ENCODE data around the gene STAG2. TPM values are rescaled to one million over a fixed set of nuclear protein-coding genes. Genes with fewer than 3 reads are reported as not detected.
"Not testable (repeated sequence)": the region's sequence is repeated elsewhere in the genome, so short reads cannot be mapped to it uniquely, and the experiment has no call there.

STAG2 gene
- total RNA-seq, 4 donors from 2014 or later = 39.3 to 65.6 (median 55.5) TPM

DNA sequence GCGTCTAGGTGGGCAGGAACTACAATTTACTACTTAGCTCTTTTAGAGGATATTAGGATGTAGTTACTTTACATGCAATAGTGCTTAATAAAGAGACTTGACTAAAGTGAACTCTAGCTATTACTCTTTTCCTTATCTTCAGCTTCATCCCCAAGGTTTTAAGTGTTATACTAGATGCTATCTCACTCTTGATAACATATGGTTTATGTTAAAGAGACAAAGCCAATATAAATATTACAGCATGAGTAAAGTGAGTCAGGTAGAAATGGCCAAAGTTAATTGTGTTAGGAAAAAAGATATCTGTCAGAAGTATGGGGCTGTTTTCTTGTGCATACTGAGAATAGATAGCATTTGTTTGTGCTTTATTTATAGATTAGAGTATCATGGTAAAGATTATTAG lies 80.5 kb downstream of the STAG2 start:
- in situ Hi-C loops (cut with MboI; ENCODE audit: low sequenced_read_pairs in 4 of 4) = no loop called here
- Histone ChIP-seq H3K36me3 (peaks cover 0 to 5% of the 10 kb centered on the region in 2 donors), H3K4me1 (no peaks in the 10 kb centered on the region), H3K9me3 (no peaks in the 10 kb centered on the region), H3K27ac (no peak overlapping the region), H3K4me3 (no peak overlapping the region), H3K27me3 (no peaks in the 10 kb centered on the region)
- intact Hi-C loops (cut with DNase I; ENCODE audit: low total_unique reads) = no loop called here
- DNase-seq (no peak), ATAC-seq (no peak)
- TF ChIP-seq, protein P1, sequence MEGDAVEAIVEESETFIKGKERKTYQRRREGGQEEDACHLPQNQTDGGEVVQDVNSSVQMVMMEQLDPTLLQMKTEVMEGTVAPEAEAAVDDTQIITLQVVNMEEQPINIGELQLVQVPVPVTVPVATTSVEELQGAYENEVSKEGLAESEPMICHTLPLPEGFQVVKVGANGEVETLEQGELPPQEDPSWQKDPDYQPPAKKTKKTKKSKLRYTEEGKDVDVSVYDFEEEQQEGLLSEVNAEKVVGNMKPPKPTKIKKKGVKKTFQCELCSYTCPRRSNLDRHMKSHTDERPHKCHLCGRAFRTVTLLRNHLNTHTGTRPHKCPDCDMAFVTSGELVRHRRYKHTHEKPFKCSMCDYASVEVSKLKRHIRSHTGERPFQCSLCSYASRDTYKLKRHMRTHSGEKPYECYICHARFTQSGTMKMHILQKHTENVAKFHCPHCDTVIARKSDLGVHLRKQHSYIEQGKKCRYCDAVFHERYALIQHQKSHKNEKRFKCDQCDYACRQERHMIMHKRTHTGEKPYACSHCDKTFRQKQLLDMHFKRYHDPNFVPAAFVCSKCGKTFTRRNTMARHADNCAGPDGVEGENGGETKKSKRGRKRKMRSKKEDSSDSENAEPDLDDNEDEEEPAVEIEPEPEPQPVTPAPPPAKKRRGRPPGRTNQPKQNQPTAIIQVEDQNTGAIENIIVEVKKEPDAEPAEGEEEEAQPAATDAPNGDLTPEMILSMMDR (IDR thresholded peaks at IDR 0.05 in 4 of 5, conservative IDR thresholded peaks at IDR 0.05 in 1 of 5) = no peak
- no peak for TF ChIP-seq POLR2A (IDR thresholded peaks at IDR 0.05)

DNA sequence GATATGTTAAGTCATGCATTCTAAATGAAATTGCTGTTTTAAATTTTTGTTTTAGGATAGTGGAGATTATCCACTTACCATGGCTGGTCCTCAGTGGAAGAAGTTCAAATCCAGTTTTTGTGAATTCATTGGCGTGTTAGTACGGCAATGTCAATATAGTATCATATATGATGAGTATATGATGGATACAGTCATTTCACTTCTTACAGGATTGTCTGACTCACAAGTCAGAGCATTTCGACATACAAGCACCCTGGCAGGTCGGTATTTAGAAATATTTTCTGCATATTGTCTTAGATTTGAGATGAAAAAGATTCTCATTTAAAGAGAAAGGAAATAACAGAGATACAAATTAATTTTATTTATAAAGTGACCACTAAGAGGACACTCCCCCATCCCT lies 83.6 kb downstream of the STAG2 start:
- H3K27ac ChIP-seq = no peak overlapping the region
- H3K36me3 ChIP-seq = peaks cover 0 to 10% of the 10 kb centered on the region in 2 donors
- no peaks in the 10 kb centered on the region for H3K4me1 ChIP-seq
- intact Hi-C loops (cut with DNase I; ENCODE audit: low total_unique reads) (no loop called here), in situ Hi-C loops (cut with MboI; ENCODE audit: low sequenced_read_pairs in 4 of 4) (no loop called here)
- no peak overlapping the region for H3K4me3 ChIP-seq
- no peak for TF ChIP-seq POLR2A (IDR thresholded peaks at IDR 0.05)
- TF ChIP-seq, protein P1 (IDR thresholded peaks at IDR 0.05 in 4 of 5, conservative IDR thresholded peaks at IDR 0.05 in 1 of 5) = no peak
- H3K9me3 ChIP-seq = no peaks in the 10 kb centered on the region
- ATAC-seq (no peak), DNase-seq (no peak)
- no peaks in the 10 kb centered on the region for H3K27me3 ChIP-seq

DNA sequence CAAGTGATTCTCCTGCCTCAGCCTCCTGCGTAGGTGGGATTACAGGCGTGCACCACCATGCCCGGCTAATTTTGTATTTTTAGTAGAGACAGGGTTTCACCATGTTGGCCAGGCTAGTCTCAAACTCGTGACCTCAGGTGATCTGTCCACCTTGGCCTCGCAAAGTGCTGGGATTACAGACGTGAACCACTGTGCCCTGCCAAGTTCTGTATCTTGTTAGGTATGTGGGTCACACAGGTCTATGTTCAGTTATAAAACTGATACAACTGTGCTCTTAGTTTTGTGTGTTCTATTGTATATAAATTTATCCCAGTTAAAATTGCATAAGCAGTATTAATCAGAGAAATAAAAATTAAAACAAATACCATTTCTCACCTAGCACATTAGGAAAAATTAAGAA lies 122.9 kb downstream of the STAG2 start:
- DNase-seq; in situ Hi-C loops (cut with MboI; ENCODE audit: low sequenced_read_pairs in 4 of 4); H3K4me3 ChIP-seq; H3K27me3 ChIP-seq; H3K27ac ChIP-seq; H3K9me3 ChIP-seq; H3K4me1 ChIP-seq; intact Hi-C loops (cut with DNase I; ENCODE audit: low total_unique reads); ATAC-seq: not testable (repeated sequence)
- H3K36me3 ChIP-seq = peaks cover 0 to 22% of the 10 kb centered on the region in 2 donors

DNA sequence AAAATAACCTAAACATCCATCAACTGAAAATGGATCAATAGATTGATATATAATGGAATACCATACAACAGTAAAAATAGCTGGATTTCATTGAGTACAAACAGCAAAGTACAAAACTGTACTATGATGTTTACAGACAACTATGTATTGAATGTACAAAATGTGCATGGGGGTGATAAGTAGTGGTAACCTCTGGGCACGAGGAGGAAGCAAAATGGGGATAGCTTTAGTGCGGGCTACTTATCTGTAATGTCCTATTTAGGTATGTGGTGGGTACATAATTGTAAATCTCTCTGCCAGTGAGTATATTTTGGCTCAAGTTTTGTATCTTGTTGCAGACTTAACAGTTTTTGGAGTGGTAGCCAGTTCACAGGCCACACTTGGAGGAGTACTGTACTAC lies 123.6 kb downstream of the STAG2 start:
- TF ChIP-seq, protein P1 (IDR thresholded peaks at IDR 0.05 in 4 of 5, conservative IDR thresholded peaks at IDR 0.05 in 1 of 5) = no peak
- TF ChIP-seq POLR2A (IDR thresholded peaks at IDR 0.05) = no peak
- in situ Hi-C loops (cut with MboI; ENCODE audit: low sequenced_read_pairs in 4 of 4) = no loop called here
- H3K36me3 ChIP-seq = peaks cover 0 to 22% of the 10 kb centered on the region in 2 donors

DNA sequence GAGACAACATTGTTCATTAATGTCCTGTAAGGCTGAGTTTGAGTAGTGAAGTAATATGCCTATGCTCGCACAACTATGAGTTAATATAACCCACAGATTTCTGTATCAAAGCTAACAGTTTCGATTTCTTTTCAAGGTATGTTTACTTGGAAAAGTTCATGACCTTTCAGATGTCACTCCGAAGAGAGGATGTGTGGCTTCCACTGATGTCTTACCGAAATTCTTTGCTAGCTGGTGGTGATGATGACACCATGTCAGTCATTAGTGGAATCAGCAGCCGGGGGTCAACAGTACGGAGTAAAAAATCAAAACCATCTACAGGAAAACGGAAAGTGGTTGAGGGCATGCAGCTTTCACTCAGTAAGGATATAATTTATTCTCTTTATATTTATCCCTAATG lies 124.9 kb downstream of the STAG2 start:
- ATAC-seq (no peak), DNase-seq (no peak)
- in situ Hi-C loops (cut with MboI; ENCODE audit: low sequenced_read_pairs in 4 of 4) = no loop called here
- intact Hi-C loops (cut with DNase I; ENCODE audit: low total_unique reads) = no loop called here
- H3K27ac ChIP-seq = no peak overlapping the region
- no peaks in the 10 kb centered on the region for H3K27me3 ChIP-seq
- TF ChIP-seq, protein P1 (IDR thresholded peaks at IDR 0.05 in 4 of 5, conservative IDR thresholded peaks at IDR 0.05 in 1 of 5) = no peak
- TF ChIP-seq POLR2A (IDR thresholded peaks at IDR 0.05) = no peak
- no peak overlapping the region for H3K4me3 ChIP-seq
- peaks cover 0 to 22% of the 10 kb centered on the region in 2 donors for H3K36me3 ChIP-seq
- H3K9me3 ChIP-seq = no peaks in the 10 kb centered on the region
- H3K4me1 ChIP-seq = peaks cover 0 to 8% of the 10 kb centered on the region in 2 donors

More for the DNA sequence above, 123.6 kb downstream of the STAG2 start:
- Histone ChIP-seq H3K9me3 (no peaks in the 10 kb centered on the region), H3K4me1 (peaks cover 0 to 8% of the 10 kb centered on the region in 2 donors), H3K27ac (no peak overlapping the region), H3K4me3 (no peak overlapping the region), H3K27me3 (no peaks in the 10 kb centered on the region)
- no peak for ATAC-seq
- DNase-seq = no peak
- intact Hi-C loops (cut with DNase I; ENCODE audit: low total_unique reads) = no loop called here

All from gastrocnemius medialis (tissue), 4 donors.